ENCODE measurements around the gene CDKN2A. TPM values are rescaled to one million over a fixed set of nuclear protein-coding genes. Genes with fewer than 3 reads are reported as not detected.

The CDKN2A gene
- 16.9 and 18.5 TPM in 2 replicates for total RNA-seq

DNA sequence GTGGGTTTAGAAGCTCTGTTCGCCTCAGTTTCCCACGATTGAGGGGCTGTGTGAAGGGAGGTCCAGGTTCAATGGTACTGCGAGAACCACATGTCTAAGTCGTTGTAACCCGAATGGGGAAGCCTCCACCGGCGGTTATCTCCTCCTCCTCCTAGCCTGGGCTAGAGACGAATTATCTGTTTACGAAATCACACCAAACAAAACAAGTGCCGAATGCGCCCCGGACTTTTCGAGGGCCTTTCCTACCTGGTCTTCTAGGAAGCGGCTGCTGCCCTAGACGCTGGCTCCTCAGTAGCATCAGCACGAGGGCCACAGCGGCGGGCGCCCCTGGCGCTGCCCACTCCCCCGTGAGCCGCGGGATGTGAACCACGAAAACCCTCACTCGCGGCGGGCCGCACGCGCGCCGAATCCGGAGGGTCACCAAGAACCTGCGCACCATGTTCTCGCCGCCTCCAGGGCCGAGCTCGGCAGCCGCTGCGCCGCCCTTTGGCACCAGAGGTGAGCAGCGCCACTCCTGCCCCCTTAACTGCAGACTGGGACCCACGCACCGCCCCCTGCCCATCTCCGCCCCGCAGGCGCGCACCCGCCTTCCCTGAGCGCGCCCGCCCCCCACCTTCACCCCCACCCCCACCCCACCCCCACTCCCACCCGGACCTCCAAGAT lies at the start of gene CDKN2A:
TSS of gene CDKN2A (minus strand) at position 500 of the 663 bp plus-strand sequence.

DNA sequence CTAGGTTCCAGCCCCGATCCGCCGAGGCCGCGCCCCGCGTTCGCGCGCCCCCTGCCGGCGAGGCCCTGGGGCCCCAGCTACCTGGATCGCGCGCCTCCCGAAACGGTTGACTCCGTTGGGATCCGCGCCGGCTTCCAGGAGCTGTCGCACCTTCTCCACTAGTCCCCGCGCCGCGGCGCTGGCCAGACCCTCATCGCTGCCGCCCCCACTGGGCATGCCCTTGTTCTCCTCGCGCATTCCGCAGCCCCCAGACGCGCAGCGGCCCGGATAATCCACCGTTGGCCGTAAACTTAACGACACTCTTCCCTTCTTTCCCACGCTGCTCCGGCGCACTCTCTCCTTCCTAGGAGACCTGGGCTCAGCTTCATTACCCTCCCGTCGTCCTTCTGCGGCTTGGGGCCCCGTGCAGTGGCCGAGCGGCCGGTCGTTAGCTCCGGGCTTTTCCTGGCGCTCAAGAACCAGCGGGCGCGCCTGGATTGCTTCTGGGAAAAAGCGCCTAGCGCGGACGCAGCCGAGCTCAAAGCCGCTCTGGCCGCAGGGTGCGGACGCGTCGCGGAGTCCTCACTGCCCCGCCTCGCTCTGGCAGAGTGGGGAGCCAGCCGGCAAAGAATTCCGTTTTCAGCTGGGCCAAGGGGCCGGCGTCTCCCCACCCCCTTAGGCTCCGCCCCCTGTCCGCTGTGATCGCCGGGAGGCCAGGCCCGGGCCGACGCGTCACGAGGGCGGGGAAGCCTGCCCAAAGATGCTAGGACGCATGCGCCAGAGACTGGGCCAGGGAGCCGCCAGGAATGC lies 14.7 kb upstream of the CDKN2A start, which contains the start of gene CDKN2B:
TSS of gene CDKN2B (minus strand) at position 589 of the 789 bp plus-strand sequence. CDS start at position 237, 352 bp downstream.

DNA sequence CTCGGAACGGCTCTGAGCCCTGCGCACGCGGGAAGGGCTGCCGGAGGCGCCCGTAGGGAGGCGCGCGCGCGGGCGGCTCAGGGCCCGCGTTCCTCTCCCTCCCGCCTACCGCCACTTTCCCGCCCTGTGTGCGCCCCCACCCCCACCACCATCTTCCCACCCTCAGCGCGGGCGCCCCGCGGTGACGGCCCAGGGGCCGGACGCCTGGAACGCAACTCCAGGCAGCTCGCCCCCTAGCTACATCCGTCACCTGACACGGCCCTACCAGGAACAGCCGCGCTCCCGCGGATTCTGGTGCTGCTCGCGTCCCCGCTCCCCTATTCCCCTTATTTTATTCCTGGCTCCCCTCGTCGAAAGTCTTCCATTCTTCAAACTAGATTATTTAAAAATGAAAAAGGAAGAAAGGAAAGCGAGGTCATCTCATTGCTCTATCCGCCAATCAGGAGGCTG lies 389 bp upstream of the CDKN2A start, which contains the start of gene CDKN2B-AS1:
TSS of gene CDKN2B-AS1 (plus strand) at position 236 of the 450 bp plus-strand sequence.

Other genes starting within 250 kb of the CDKN2A start
- 21.2 and 63.4 TPM in 2 replicates for gene MTAP, start 191.8 kb downstream of the CDKN2A start, total RNA-seq
- 4.6 and 9.2 TPM in 2 replicates for gene CDKN2B-AS1, start 399 bp upstream of the CDKN2A start, total RNA-seq
- gene CDKN2B, start 14.9 kb upstream of the CDKN2A start, total RNA-seq: 77.2 and 97.2 TPM in 2 replicates

Data from placental pericyte (primary cell).